Stimulated activated CD4-positive, alpha-beta T cell treated with anti-CD3 and anti-CD28 coated beads, Interleukin-1b, Interleukin-23, amount 100 ng/mL, for 24 hours (primary cell): ENCODE measurements around the gene TNIP1.
A peak's percentile ranks its signal among the peaks of the same experiment; 100 is the strongest.

Source experiments
- DNase-seq, 4 experiments: peaks; one replicate each; pipeline ENCODE4 v3.0.0-alpha.2; 2020; ENCODE audit warnings: low read depth in 4 of 4, low spot score in 1 of 4

TNIP1 gene

DNA sequence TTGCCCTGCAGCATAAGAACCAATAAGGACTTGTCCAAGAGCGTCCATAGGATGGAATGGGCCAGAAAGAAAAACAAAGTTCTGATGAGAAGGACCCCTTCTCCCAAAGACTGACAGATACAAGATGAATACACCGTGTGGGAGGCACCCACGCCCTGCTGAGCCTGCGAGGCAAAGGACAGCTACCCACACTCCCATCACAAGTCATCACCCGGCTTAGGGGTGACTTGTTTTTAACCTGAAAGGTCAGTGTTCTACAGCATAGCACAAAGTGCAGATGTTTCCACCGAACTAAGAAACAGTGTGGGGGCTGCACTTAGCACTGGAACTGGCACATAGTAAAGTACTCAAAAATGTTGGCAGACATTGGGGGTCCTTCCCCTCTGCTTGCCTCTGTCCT, 13.9 kb downstream of the TNIP1 start:
- no peak for DNase-seq

DNA sequence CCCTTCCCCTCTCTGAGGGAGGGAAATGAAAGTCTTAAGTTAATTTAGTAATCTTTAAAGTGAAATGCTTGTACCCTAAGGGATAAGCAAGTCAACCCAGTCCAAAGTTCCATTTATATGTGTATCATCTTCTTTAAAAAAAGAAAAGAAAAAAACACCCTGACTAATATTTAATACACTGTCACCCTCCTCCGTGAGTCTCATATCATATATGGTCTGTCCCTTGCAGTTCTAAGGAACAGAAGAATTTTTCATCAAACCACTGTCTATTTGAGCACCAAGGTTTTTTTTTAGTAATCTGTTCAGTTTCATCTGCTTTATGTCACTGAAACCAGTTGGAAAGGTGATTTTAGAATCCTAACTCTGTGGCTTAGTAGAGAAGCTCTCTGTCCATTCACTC, 15.2 kb downstream of the TNIP1 start:
- no peak for DNase-seq

DNA sequence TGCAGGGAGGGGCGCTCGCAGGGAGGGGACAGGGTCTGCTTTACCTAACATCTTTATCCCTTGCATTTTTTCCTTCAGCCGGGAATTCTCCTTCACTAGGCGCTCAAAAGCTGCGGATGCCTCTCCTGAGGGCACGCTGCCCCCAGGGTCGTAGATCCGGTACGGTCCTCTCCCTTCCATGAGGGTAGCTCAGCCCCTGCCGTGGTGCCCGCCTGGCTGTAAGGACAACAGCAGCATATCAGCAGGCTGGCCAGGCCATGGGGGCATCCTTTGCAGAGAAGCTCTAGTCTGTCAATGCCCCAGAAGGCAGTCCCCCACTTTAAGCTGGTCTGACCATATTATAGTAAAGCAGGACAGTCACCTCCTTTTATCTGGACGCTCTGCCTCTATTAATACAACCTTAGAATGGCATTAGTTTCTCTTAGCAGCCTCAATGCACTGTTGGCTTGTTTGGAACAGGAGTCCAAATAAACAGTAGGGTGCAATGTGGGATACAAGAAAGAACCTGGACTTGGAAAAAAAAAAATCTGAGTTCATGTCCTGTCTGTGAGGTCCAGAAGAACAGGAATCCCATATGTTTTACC, 15.8 kb downstream of the TNIP1 start:
- no peak for DNase-seq

DNA sequence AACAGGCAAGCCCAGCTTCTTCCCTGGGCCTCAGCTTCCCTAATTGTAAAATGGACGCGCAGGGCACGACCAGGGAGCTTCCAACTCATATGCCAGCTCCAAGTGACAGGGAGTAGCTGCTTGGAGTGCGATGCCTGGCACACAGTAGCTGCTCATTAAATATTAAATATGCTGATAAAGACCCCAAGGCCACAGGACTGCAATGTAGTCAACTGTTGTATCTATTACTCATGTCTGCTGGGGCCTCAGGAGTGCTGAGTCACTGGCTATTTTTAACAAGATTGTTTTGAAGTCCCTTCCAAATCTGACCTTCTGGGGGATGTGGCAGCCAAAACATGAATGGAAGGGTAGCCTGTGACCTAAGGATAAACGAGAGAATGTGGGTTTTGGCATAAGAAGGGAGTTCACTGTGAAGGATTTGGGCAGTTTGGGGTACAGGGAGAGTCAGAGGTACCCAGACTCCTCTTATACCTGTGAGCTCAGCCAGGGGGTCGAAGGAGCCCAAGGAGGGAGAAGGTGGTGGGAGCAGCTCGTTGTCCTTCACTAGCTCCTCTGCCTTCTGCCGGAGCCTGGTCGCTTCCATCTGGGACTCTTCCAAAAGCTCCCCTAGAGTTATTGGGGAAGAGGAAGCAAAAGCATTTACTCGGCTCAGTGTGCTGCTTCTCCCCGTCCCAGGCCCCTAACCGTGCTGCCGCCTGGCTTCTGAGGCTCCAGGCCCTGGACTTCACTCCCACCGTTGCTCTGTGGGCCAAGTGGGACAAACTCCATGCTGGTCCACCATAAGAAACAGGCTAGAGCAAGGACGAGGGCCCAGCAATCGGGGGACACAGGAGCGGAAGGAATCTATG, 17.5 kb downstream of the TNIP1 start:
- no peak for DNase-seq

DNA sequence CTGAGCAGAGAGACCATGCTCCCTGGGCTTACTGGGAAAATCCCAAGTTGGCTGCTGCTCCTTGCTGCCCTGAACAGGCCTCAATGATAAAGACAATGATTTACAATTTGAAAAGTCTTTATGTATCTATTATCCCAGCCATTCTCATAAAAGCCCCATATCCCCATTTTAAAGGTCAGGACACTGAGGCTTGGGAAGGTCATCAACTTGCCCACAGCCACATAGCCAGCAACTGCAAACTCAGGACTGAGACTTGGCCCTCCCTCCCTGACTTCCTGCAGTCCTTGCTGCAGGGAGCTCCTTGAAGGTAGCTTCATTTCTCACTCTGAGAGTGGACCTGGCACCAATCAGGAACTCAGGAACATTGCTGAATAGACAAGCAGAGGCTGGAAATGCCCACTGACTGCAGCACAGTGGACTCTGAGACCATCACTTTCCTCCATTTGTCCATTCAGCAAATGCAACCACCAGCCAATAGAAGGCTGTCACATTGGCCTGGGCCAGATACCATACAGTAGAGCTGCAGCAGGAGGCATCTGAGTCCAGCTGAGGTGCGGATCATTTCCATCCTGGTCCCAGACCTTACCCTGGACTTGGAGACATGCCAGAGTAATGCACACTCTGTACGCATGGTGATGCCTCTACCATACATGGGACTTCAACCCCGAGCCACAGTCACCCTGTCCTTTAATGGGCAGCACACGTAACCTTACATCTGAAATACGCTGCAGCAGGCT, 18.3 kb downstream of the TNIP1 start:
- no peak for DNase-seq

DNA sequence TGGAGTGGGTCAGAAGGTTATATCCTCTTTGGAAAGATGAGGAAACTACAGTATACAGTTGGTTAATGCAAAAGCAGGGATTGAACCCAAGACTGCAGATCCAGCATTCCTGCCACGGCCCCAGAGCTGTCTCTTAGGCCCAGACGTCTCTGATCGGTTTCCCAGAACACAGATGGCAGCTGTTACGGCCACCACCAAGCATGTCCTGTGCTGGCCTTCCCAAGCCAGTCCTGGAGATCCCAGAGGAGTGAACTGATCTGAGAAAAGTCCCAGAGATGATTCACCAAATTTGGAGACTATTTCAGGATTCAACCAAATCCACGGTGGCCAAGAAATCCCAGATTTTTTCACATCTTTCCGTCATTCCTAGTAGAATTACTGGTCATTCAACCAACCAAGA, 20.1 kb downstream of the TNIP1 start:
- DNase-seq = no peak

DNA sequence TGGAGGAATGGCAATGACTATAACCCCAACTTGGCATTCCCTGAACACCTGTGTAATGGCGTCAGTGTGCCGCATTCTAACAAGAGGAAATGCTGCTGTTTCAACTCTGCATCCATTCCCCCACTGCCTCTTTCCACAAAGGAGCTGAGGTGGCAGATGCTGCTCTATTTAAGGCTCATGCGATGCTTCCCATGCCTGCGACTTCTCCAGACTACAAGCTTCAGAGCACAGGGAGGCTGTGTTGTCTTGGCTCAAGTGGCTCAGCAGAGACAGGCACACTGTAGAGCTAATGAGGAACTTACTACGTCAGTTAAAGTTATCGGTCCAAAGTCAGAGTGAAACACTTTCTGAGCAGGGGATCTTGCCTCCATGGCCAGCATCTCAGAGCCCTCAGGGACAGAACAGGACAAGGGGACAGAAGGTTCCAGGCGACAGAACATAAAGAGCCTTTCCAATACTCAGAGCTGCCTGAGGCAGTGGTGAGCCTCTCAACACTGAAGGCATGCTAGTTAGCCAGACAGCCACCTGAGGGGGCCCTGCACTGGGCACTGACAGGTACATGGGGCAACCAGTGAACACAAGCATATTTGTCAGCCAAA, 21.8 kb downstream of the TNIP1 start:
- no peak for DNase-seq

DNA sequence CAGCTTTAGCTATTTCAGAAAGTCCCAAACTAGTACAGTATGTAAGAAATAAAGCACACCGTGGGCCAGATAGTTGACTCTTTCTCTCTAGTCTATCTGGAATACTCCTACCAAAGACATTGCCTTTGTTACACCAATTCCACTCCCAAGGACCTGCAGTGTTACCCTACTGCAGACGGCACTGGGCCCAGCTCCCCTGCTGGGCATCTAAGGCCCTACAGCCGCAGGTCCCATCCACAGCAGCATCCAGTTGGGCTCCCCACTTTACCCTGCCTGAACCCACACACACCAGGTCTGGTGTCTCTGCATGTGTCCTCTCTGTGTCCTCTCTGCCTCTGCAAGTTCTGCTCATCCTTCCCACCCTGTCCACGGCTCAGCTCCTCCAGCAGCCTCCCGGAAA, 22.5 kb downstream of the TNIP1 start:
- no peak for DNase-seq

DNA sequence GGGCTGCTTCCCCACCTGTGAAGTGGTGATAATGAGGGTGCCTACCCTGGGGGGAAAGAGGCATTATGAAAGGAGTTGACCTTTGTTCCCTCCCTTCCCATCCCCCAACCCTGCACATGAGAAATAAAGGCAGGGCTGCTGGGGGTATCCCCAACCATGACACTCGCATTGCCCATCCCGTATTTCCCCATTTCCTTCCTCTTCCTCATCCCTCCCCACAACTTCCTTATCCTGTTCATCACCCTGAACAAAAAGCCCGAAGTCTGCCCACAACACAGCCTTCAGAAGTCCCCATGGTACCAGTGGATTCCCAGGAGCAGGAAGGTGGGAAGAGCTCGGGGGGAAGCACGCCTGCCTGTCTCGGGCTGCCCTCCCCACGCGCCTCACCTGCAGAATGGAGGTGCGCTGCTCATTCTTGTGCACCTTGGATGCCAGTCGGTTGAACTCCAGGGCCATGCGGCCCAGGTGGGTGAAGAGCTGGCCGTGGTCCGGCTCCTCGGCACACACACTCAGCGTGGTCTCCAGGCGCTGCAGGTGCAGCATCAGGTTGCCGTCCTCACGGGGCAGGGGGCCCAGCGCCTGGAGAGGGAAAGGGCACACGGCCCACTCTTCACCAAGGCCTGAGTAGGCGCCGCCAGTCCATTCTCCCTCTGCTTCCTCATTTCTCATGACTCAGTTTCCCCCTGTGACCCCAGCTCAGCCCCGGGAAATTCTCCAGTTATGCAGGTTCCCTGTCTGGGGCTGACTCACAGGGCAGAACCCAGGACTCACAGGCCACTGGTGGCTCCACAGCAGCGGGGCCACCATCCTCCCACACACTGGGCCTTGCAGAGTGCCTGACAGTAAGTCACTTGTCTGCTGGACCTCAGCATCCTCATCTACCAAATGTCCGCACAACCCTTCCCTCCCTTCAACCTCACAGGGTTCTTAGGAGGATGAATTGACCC, 24.2 kb downstream of the TNIP1 start:
- no peak for DNase-seq

DNA sequence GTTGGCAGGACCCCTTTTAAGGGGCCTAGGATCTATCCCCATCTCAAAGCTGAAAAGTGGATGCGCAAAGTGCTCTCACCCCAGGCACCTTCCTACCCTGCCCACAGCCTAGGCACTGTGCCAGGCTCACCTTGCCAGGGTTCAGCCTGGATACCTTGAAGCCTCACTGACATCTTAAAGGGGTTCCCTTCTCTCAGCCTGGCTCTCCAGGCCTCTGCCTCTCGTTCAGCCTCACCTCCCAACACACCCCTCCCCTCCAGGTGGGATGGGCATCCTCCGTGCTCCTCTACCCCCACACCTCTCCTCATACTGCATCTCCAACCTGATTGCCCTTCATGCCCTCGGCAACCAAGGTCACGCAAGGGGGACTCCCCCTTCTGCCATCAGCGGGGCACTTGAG, 25.5 kb downstream of the TNIP1 start:
- DNase-seq = no peak

DNA sequence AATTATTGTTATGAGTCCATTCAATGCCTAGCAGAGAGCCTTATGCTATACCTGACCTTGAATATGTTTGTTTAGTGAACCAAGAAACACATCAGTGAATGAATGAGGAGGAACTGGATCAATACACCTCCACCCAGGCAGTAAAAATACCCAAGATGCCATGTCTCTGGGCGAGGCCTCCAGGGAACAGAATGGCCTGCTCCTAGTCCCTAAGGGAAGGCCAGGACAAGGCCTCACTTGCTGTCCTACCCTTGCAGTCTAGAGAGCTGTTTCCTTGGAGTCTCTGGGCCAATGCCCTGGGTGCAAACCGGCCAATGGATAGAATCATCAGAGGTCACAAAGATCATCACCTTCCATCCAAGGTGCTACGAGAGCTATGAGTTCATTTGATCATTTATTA, 26.1 kb downstream of the TNIP1 start:
- no peak for DNase-seq

DNA sequence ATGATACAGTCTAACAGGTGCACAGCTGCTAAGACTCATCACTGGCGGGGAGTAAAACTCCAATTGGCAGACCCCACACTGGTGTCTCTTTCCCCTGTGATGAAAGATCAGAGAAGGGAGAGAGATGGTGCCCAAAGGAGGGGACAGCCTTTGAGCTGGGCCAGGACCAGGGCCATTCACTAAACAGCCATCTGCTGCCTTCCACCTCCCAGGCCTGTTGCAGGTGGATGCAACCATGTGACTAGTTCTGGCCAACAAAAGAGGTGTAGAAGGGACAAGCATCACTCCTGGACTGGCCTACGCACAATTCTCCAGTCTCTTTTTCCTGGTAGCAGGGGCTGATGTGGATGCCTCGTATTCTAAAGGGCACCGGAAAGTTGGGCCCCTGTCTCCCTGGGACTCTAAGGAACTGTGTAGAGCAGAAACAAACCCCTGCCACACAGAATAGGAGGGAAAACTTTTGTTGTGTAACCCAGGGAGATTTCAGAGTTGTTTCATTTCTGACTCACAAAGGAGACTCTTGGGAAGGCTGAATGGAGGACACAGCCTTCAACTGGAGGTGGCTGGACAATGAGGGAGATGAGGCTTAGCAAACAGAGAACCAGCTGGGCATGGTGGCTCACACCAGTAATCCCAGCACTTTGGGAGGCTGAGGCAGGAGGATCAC, 26.9 kb downstream of the TNIP1 start:
- no peak for DNase-seq

DNA sequence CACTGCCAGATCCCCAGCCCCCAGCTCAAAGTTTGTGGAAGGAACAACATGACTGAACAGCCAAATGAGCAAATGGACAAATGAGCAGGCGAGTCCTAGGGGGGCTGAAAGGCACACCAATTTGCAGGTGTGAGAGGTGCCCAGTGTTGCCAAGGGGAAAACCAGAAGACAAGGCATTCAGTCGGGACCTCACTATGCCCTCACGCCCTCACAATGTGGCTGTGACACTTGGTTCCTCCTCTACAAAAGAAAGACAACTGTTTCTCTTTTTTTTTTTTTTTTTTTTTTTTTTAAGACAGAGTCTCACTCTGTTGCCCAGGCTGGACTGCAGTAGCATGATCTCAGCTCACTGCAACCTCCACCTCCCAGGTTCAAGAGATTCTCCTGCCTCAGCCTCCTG, 28.0 kb downstream of the TNIP1 start:
- no peak for DNase-seq

DNA sequence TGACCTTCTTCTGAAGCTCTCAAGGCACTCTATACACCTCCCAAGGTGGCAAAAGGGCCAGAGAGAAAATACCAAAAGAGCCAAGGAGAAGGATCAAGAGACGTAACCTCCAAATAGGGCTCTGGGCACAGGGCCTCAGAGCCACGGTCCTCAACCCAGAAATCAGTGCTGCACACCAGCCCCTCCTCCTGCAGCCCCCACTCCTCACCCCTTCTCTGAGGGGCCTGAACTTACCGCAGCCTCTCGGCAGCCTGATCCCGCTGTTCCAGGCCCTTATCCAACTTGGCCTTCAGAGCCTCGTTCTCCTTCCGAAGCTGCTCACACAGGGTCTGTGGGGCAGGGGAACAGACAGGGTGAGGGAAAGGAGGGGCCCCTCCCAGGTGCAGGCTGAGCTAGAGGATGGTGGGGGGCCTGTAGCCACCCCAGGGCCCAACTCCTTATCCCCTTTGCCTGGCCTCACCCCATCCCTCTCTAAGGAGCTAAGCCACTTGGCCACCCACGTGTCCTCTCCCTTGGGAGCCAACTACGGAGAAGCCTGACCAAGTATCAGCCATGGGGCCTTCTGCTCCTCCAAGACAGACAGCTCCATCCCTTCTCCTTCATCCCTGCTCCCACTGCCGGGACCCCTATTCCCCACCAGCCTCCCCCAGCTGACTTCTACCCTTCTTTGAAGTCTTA, 28.8 kb downstream of the TNIP1 start:
- no peak for DNase-seq

DNA sequence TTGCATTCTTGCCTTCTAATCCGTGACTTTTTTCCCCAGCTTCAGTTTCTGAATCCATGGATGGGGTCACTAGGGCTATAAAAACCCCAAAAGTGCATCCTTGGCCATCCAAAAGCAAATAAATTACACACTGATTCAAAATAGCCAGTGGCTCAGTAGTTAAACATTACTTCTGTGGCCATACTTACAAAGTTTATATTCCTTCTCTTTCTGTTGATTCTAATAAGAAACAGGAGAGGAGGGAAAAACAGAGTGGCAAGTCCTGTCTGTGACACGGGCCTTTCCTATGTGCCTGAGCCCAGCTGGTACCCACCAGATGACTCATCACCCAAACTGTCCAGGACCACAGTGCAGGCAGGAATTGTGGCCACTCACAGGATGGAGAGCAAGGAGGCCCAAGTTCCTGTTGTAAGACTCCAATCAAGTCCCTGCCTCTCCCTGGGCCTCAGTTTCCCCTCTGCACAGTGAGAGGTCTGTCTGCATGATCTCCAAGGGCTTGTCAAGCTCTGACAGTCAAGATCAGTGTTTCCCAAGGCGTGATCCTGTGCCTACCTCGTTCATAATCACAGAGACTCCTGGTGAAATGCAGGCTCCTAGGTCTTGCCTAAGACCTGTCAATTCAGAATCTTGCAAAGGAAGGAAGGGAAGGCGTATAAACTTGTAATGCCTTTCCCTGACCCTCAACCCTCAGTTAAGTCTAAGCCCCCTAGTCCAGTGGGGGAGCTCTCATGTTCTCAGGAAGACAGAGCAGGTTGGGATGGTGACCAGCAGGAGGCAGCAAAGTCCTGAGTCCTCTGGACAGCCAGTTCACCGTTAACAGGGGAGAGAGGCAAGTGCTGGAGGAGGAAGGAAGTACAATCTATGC, 29.5 kb downstream of the TNIP1 start:
- peak in 3 of 4 experiments; percentile 47 to 52 (median 51) for DNase-seq

DNA sequence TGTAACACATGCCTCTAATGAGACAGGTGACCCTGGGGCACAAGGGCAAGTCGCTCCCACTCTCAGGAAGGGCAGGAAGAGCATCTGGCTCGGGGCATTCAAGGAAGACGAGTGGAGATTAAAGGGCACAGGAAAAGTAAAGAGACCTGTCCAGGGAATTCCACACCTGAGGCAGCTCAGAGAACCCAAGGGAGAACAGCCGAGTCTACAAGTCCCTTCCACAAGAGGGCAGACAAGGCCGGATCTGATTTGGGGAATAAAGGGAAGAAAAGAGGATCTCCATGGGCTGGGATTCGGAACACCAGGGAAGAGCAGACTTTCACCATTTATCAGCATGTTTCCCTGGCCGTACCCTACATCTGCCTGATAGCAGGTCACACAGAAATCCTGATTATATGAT, 32.3 kb downstream of the TNIP1 start:
- no peak for DNase-seq

DNA sequence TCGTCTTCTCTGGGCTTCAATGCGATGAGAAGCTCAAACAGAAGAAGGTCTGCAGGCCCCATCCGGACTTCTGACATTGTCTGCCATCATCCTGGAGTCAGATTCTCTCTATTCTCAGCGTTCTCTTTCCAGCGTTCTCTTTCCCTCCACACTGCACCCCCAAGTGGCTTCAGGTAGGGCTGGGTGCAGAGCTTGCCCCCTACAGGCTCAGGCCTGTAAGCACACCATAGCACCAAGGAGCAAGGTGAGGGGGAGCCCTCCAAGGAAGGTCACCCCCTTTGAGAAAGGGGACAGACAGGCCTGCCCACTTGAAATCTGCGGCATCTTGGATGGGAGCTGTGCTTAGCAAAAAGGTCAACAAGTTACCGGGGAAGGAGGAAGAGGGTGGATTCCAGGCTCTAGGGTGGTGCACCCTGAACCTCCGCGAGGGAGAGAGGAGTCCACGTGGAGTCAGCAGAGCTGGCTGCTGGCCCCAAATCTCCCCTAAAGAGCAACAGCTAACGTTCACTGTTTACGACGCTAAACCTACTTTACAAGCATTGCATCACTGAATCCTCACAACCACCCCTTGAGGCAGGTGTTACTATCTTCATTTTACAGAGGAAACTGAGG, 32.9 kb downstream of the TNIP1 start:
- no peak for DNase-seq

DNA sequence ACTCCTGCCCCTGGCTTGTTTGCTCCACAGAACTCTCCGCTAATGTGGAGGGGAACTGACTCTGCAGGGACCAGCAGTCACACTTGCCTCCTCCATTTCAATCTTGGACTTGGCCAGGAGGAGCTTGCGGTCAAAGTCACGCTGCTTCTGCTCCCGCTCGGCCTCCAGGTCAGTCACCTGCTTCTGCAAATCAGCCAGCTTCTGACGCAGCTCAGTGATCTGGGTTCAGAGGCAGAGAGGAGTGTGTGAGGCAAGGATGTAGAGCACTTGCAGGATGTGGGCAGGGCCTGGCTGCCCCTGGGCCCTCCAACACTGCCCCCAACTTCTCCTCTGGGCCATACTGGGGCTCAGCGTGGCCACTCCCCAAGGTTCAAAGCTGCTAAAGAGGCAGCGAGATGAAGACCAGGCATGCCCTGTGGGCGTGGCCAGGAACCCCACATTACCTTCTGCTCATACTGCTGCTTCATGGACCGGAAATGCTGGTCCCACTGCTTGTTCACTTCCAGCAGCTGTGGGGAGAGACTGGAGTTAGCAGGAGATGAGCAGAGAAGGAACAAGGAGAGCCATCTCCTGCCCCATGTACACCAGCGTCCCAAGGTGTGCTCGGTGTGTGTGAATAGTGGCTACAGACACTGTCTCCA, 38.3 kb downstream of the TNIP1 start:
- no peak for DNase-seq
